ENCODE results near the gene C20orf204. TPM values are rescaled to one million over a fixed set of nuclear protein-coding genes. Genes with fewer than 3 reads are reported as not detected.
"Not testable (repeated sequence)": the region's sequence is repeated elsewhere in the genome, so short reads cannot be mapped to it uniquely, and the experiment has no call there.

The C20orf204 gene
- 1 to 10 TPM; 2.1 to 2.5 TPM for total RNA-seq

- Mint-ChIP-seq H3K36me3 (peaks cover 13% of the 10 kb centered on the region), H3K27me3 (peaks cover 3% of the 10 kb centered on the region), H3K4me3 (peak within 1 kb of the TSS; percentile 60), H3K9me3 (no peaks in the 10 kb centered on the region), H3K27ac (peak within 1 kb of the TSS; percentile 90), H3K4me1 (peaks cover 49% of the 10 kb centered on the region)
- no peak for DNase-seq
Observed at GRCh38 chr20:64035933-64036345, at the start of gene C20orf204. TSS of gene C20orf204 (plus strand) at chr20:64036182. CDS start at chr20:64036324, 142 bp downstream.

GRCh38 chr20:64000906-64001305 lies 35.1 kb upstream of the C20orf204 start:
- Mint-ChIP-seq H3K27ac (no peak overlapping the region), H3K9me3 (no peaks in the 10 kb centered on the region), H3K36me3 (peaks cover 23% of the 10 kb centered on the region), H3K4me3 (no peak overlapping the region), H3K27me3 (no peaks in the 10 kb centered on the region), H3K4me1 (no peaks in the 10 kb centered on the region)
- DNase-seq, result no peak

GRCh38 chr20:64001607-64002011 lies 34.4 kb upstream of the C20orf204 start:
- DNase-seq, result no peak
- no peaks in the 10 kb centered on the region for H3K9me3 Mint-ChIP-seq
- no peak overlapping the region for H3K4me3 Mint-ChIP-seq
- H3K36me3 Mint-ChIP-seq, result peaks cover 28% of the 10 kb centered on the region
- H3K4me1 Mint-ChIP-seq, result no peaks in the 10 kb centered on the region
- no peak overlapping the region for H3K27ac Mint-ChIP-seq
- H3K27me3 Mint-ChIP-seq, result no peaks in the 10 kb centered on the region

- H3K27ac Mint-ChIP-seq, result no peak overlapping the region
- H3K36me3 Mint-ChIP-seq, result peaks cover 43% of the 10 kb centered on the region
- no peak for DNase-seq
- peaks cover 2% of the 10 kb centered on the region for H3K4me1 Mint-ChIP-seq
- peaks cover 11% of the 10 kb centered on the region for H3K9me3 Mint-ChIP-seq
- no peak overlapping the region for H3K4me3 Mint-ChIP-seq
- no peaks in the 10 kb centered on the region for H3K27me3 Mint-ChIP-seq
Observed at GRCh38 chr20:64003960-64004725, 31.8 kb upstream of the C20orf204 start.

GRCh38 chr20:64005394-64005793 lies 30.6 kb upstream of the C20orf204 start:
- Mint-ChIP-seq H3K4me1 (peaks cover 7% of the 10 kb centered on the region), H3K27ac (no peak overlapping the region), H3K4me3 (no peak overlapping the region), H3K36me3 (peaks cover 53% of the 10 kb centered on the region), H3K27me3 (no peaks in the 10 kb centered on the region), H3K9me3 (peaks cover 17% of the 10 kb centered on the region)
- DNase-seq, result no peak

- H3K27ac Mint-ChIP-seq, result no peak overlapping the region
- peaks cover 19% of the 10 kb centered on the region for H3K9me3 Mint-ChIP-seq
- peaks cover 60% of the 10 kb centered on the region for H3K36me3 Mint-ChIP-seq
- peaks cover 12% of the 10 kb centered on the region for H3K4me1 Mint-ChIP-seq
- DNase-seq, result no peak
- no peaks in the 10 kb centered on the region for H3K27me3 Mint-ChIP-seq
- no peak overlapping the region for H3K4me3 Mint-ChIP-seq
Observed at GRCh38 chr20:64006490-64006889, 29.5 kb upstream of the C20orf204 start.

- no peak overlapping the region for H3K27ac Mint-ChIP-seq
- no peak overlapping the region for H3K4me3 Mint-ChIP-seq
- H3K9me3 Mint-ChIP-seq, result peaks cover 19% of the 10 kb centered on the region
- DNase-seq, result no peak
- no peaks in the 10 kb centered on the region for H3K27me3 Mint-ChIP-seq
- H3K4me1 Mint-ChIP-seq, result peaks cover 13% of the 10 kb centered on the region
- peaks cover 58% of the 10 kb centered on the region for H3K36me3 Mint-ChIP-seq
Observed at GRCh38 chr20:64006902-64007301, 29.1 kb upstream of the C20orf204 start.

- Mint-ChIP-seq H3K27ac (peak overlapping the region; percentile 44), H3K4me1 (peaks cover 22% of the 10 kb centered on the region), H3K27me3 (no peaks in the 10 kb centered on the region), H3K4me3 (no peak overlapping the region), H3K9me3 (peaks cover 25% of the 10 kb centered on the region), H3K36me3 (peaks cover 76% of the 10 kb centered on the region)
- no peak for DNase-seq
Observed at GRCh38 chr20:64009811-64010387, 26.1 kb upstream of the C20orf204 start.

- Mint-ChIP-seq H3K36me3 (peaks cover 79% of the 10 kb centered on the region), H3K27ac (peak overlapping the region; percentile 74), H3K27me3 (no peaks in the 10 kb centered on the region), H3K9me3 (peaks cover 28% of the 10 kb centered on the region), H3K4me3 (no peak overlapping the region), H3K4me1 (peaks cover 22% of the 10 kb centered on the region)
- DNase-seq, result no peak
Observed at GRCh38 chr20:64010711-64011237, 25.2 kb upstream of the C20orf204 start.

GRCh38 chr20:64011366-64011779 lies 24.6 kb upstream of the C20orf204 start:
- DNase-seq, result no peak
- peaks cover 22% of the 10 kb centered on the region for H3K4me1 Mint-ChIP-seq
- H3K9me3 Mint-ChIP-seq, result peaks cover 28% of the 10 kb centered on the region
- peak overlapping the region; percentile 74 for H3K27ac Mint-ChIP-seq
- H3K36me3 Mint-ChIP-seq, result peaks cover 78% of the 10 kb centered on the region
- no peaks in the 10 kb centered on the region for H3K27me3 Mint-ChIP-seq
- H3K4me3 Mint-ChIP-seq, result no peak overlapping the region

- peak overlapping the region; percentile 59 for H3K4me3 Mint-ChIP-seq
- not testable (repeated sequence) for H3K27me3 Mint-ChIP-seq, DNase-seq
- peaks cover 73% of the 10 kb centered on the region for H3K36me3 Mint-ChIP-seq
- H3K4me1 Mint-ChIP-seq, result peaks cover 22% of the 10 kb centered on the region
- peak overlapping the region; percentile 90 for H3K27ac Mint-ChIP-seq
- peaks cover 28% of the 10 kb centered on the region for H3K9me3 Mint-ChIP-seq
Observed at GRCh38 chr20:64012385-64013154, 23.4 kb upstream of the C20orf204 start.

GRCh38 chr20:64015635-64016034 lies 20.3 kb upstream of the C20orf204 start:
- Mint-ChIP-seq H3K9me3 (peaks cover 11% of the 10 kb centered on the region), H3K27me3 (no peaks in the 10 kb centered on the region), H3K4me3 (no peak overlapping the region), H3K27ac (no peak overlapping the region), H3K4me1 (peaks cover 15% of the 10 kb centered on the region), H3K36me3 (peaks cover 61% of the 10 kb centered on the region)
- no peak for DNase-seq

GRCh38 chr20:64021124-64021975 lies 14.6 kb upstream of the C20orf204 start:
- Mint-ChIP-seq H3K4me1 (no peaks in the 10 kb centered on the region), H3K4me3 (no peak overlapping the region), H3K27ac (no peak overlapping the region), H3K27me3 (no peaks in the 10 kb centered on the region), H3K9me3 (no peaks in the 10 kb centered on the region), H3K36me3 (peaks cover 31% of the 10 kb centered on the region)
- DNase-seq, result no peak

GRCh38 chr20:64022671-64023360 lies 13.2 kb upstream of the C20orf204 start:
- H3K36me3 Mint-ChIP-seq, result peaks cover 23% of the 10 kb centered on the region
- no peaks in the 10 kb centered on the region for H3K4me1 Mint-ChIP-seq
- H3K27ac Mint-ChIP-seq, result no peak overlapping the region
- no peaks in the 10 kb centered on the region for H3K27me3 Mint-ChIP-seq
- DNase-seq, result no peak
- H3K4me3 Mint-ChIP-seq, result no peak overlapping the region
- no peaks in the 10 kb centered on the region for H3K9me3 Mint-ChIP-seq

Data from activated naive CD8-positive, alpha-beta T cell treated with anti-CD3 and anti-CD28 coated beads for 36 hours (primary cell).